ENCODE results near the gene CA9.
A peak's percentile ranks its signal among the peaks of the same experiment; 100 is the strongest.

- TF ChIP-seq CTCF (IDR thresholded peaks at IDR 0.05) (no peak), POLR2A (IDR thresholded peaks at IDR 0.05) (no peak), POLR2AphosphoS5 (IDR thresholded peaks at IDR 0.05) (peak in 1 of 3 donors; percentile 34)
These were observed 8.3 kb downstream of the CA9 start for GRCh38 chr9:35682051-35682450.
